ENCODE results near the gene SOCS7.

SOCS7 gene

GRCh38 chr17:38339891-38340290 is 11.8 kb upstream of the SOCS7 start:
- Histone ChIP-seq H3K27ac (ENCODE audit: low read depth, low read length) (no peak overlapping the region), H3F3A (ENCODE audit: control insufficient read depth, insufficient read depth) (no peaks in the 10 kb centered on the region), H3K4me1 (ENCODE audit: control insufficient read depth, low read length) (0 out of 2 replicates have a peak, but pooled peaks cover 3% of the 10 kb centered on the region), H3K9me2 (replicated peaks; ENCODE audit: control insufficient read depth, low read length) (no peaks in the 10 kb centered on the region), H3K27me3 (ENCODE audit: control insufficient read depth, low read length) (no peaks in the 10 kb centered on the region), H3K4me3 (ENCODE audit: low read length) (no peak overlapping the region), H3K79me2 (ENCODE audit: control insufficient read depth, low read length) (no peaks in the 10 kb centered on the region), H3K36me3 (ENCODE audit: control insufficient read depth, low read length) (no peaks in the 10 kb centered on the region), H3K9me3 (ENCODE audit: control insufficient read depth, insufficient read depth, low read length) (no peaks in the 10 kb centered on the region), H4K20me1 (ENCODE audit: control insufficient read depth, insufficient read depth, low read depth, low read length) (no peaks in the 10 kb centered on the region), H3K4me2 (ENCODE audit: low read length) (no peak overlapping the region)
- no peak for TF ChIP-seq CTCF (IDR thresholded peaks at IDR 0.05; ENCODE audit: low read depth, low read length, poor library complexity, severe bottlenecking)
- no peak for TF ChIP-seq EZH2phosphoT487 (IDR thresholded peaks at IDR 0.05; ENCODE audit: borderline replicate concordance, low read length)

DNA sequence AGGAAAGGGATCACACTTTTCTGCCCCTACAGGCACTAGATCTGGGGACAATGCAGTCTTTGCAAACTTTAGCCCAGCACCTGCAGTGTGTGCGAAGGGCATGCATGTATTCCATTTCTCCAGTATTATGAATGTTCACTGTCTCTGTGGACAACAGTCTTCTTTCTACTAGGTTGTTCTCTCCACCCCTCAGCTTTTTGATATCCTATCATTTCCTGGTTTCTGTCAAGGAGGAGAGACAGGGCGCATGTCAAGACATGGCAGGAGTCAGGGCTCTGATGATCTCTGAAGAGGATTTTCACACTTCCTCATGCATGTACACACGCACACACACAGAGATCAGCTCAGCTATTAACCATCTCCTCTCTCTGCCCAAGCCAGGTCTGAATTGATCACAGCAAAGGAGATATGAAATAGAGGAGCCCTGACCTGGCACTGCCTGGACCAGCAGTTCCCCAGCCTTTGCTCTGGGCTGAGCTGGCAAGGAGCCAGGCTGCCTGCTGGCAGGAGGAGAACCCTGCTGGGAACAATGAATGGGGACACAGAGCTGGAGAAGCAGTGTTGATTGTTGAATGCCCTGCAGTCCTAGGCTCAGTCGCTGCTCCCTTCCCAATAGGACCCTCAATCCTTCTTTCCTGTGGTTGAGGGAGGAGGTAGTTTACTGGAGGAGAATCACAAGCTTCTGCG is 10.5 kb upstream of the SOCS7 start:
- H3K4me2 ChIP-seq (ENCODE audit: low read length), result no peak overlapping the region

GRCh38 chr17:38342886-38343607 is 8.6 kb upstream of the SOCS7 start:
- TF ChIP-seq EZH2phosphoT487 (IDR thresholded peaks at IDR 0.05; ENCODE audit: borderline replicate concordance, low read length) (no peak), CTCF (IDR thresholded peaks at IDR 0.05; ENCODE audit: low read depth, low read length, poor library complexity, severe bottlenecking) (no peak)
- Histone ChIP-seq H3K79me2 (ENCODE audit: control insufficient read depth, low read length) (no peaks in the 10 kb centered on the region), H3K4me1 (ENCODE audit: control insufficient read depth, low read length) (0 out of 2 replicates have a peak, but pooled peaks cover 3% of the 10 kb centered on the region), H3K9me3 (ENCODE audit: control insufficient read depth, insufficient read depth, low read length) (no peaks in the 10 kb centered on the region), H3F3A (ENCODE audit: control insufficient read depth, insufficient read depth) (no peaks in the 10 kb centered on the region), H3K4me3 (ENCODE audit: low read length) (no peak overlapping the region), H3K36me3 (ENCODE audit: control insufficient read depth, low read length) (no peaks in the 10 kb centered on the region), H3K27ac (ENCODE audit: low read depth, low read length) (no peak overlapping the region), H4K20me1 (ENCODE audit: control insufficient read depth, insufficient read depth, low read depth, low read length) (no peaks in the 10 kb centered on the region), H3K9me2 (replicated peaks; ENCODE audit: control insufficient read depth, low read length) (no peaks in the 10 kb centered on the region), H3K27me3 (ENCODE audit: control insufficient read depth, low read length) (no peaks in the 10 kb centered on the region), H3K4me2 (ENCODE audit: low read length) (no peak overlapping the region)

More for the DNA sequence above, 10.5 kb upstream of the SOCS7 start:
- Histone ChIP-seq H3K4me1 (ENCODE audit: control insufficient read depth, low read length) (0 out of 2 replicates have a peak, but pooled peaks cover 3% of the 10 kb centered on the region), H3K27ac (ENCODE audit: low read depth, low read length) (no peak overlapping the region), H3K4me3 (ENCODE audit: low read length) (no peak overlapping the region), H3K36me3 (ENCODE audit: control insufficient read depth, low read length) (no peaks in the 10 kb centered on the region), H3F3A (ENCODE audit: control insufficient read depth, insufficient read depth) (no peaks in the 10 kb centered on the region), H3K27me3 (ENCODE audit: control insufficient read depth, low read length) (no peaks in the 10 kb centered on the region), H3K9me2 (replicated peaks; ENCODE audit: control insufficient read depth, low read length) (no peaks in the 10 kb centered on the region), H3K79me2 (ENCODE audit: control insufficient read depth, low read length) (no peaks in the 10 kb centered on the region), H4K20me1 (ENCODE audit: control insufficient read depth, insufficient read depth, low read depth, low read length) (no peaks in the 10 kb centered on the region), H3K9me3 (ENCODE audit: control insufficient read depth, insufficient read depth, low read length) (no peaks in the 10 kb centered on the region)
- no peak for TF ChIP-seq EZH2phosphoT487 (IDR thresholded peaks at IDR 0.05; ENCODE audit: borderline replicate concordance, low read length)
